Neuronal stem cell (in vitro differentiated cells): ENCODE data around the gene SRP9.
A peak's percentile ranks its signal among the peaks of the same experiment; 100 is the strongest.
"Not testable (repeated sequence)": the region's sequence is repeated elsewhere in the genome, so short reads cannot be mapped to it uniquely, and the experiment has no call there.

Experiments
- DNase-seq: peaks from one replicate; pipeline ENCODE4 v3.0.0-alpha.2; 2013; ENCODE audit warnings: low spot score
- H2AFZ ChIP-seq: one replicate; pipeline ENCODE4 v1.6.1; 2013; ENCODE audit warnings: mild to moderate bottlenecking, low read length, inconsistent platforms
- H2AK5ac ChIP-seq: 2 replicates; pipeline ENCODE4 v1.6.1; 2013; ENCODE audit warnings: low read depth, mild to moderate bottlenecking, inconsistent platforms, low read length, moderate library complexity, mixed read lengths
- H2BK120ac ChIP-seq: 2 replicates; pipeline ENCODE4 v1.6.1; 2013; ENCODE audit warnings: low read depth, mild to moderate bottlenecking, inconsistent platforms, low read length, moderate library complexity, mixed read lengths
- H2BK12ac ChIP-seq: one replicate; pipeline ENCODE4 v1.6.1; 2013; ENCODE audit warnings: low read length, inconsistent platforms
- H2BK15ac ChIP-seq: 2 replicates; pipeline ENCODE4 v1.6.1; 2013; ENCODE audit warnings: mild to moderate bottlenecking, low read length, inconsistent platforms, mixed read lengths
- H2BK5ac ChIP-seq: one replicate; pipeline ENCODE4 v1.6.1; 2013; ENCODE audit warnings: inconsistent platforms, mild to moderate bottlenecking, low read length, moderate library complexity
- H3K14ac ChIP-seq: one replicate; pipeline ENCODE4 v1.6.1; 2013; ENCODE audit warnings: low read length, inconsistent platforms
- H3K18ac ChIP-seq: 2 replicates; pipeline ENCODE4 v1.6.1; 2013; ENCODE audit warnings: low read length, inconsistent platforms
- H3K23ac ChIP-seq: 2 replicates; pipeline ENCODE4 v1.6.1; 2013; ENCODE audit warnings: low read depth, mild to moderate bottlenecking, mixed read lengths, low read length, inconsistent platforms; ENCODE audit not compliant: poor library complexity
- H3K27ac ChIP-seq: replicated peaks from 3 replicates; pipeline ENCODE4 v1.5.1; 2013; ENCODE audit warnings: low read length, inconsistent platforms
- H3K27me3 ChIP-seq, 3 experiments: 2 replicates each; pipeline ENCODE4 v1.6.1; 2013; ENCODE audit warnings: low read length in 3 of 3, mild to moderate bottlenecking in 2 of 3, inconsistent platforms in 1 of 3, low read depth in 1 of 3, mixed read lengths in 1 of 3, moderate library complexity in 1 of 3; ENCODE audit not compliant: control insufficient read depth in 3 of 3, insufficient read depth in 3 of 3
- H3K36me3 ChIP-seq, 2 donors: replicated peaks in 1 of 2; 2 replicates each; pipeline ENCODE4 v1.6.1; 2013; ENCODE audit warnings: low read length in 2 of 2; ENCODE audit not compliant: control insufficient read depth in 2 of 2, insufficient read depth in 2 of 2
- H3K4ac ChIP-seq: 2 replicates; pipeline ENCODE4 v1.6.1; 2013; ENCODE audit warnings: inconsistent platforms, mild to moderate bottlenecking, low read length, moderate library complexity
- H3K4me1 ChIP-seq, 2 donors: 1 replicate in 1 of 2; 2 replicates in 1 of 2; pipeline ENCODE4 v1.6.1; 2013; ENCODE audit warnings: low read length in 2 of 2, low read depth in 1 of 2; ENCODE audit not compliant: control insufficient read depth in 2 of 2, insufficient read depth in 1 of 2
- H3K4me2 ChIP-seq: one replicate; pipeline ENCODE4 v1.6.1; 2013; ENCODE audit warnings: mild to moderate bottlenecking, low read length, inconsistent platforms; ENCODE audit not compliant: insufficient read depth, poor library complexity, severe bottlenecking
- H3K4me3 ChIP-seq, 2 donors: 2 replicates each; pipeline ENCODE4 v1.5.1; 2013; ENCODE audit warnings: low read length in 2 of 2, mild to moderate bottlenecking in 2 of 2, inconsistent platforms in 1 of 2, moderate library complexity in 1 of 2
- H3K79me1 ChIP-seq: one replicate; pipeline ENCODE4 v1.6.1; 2013; ENCODE audit warnings: low read depth, mild to moderate bottlenecking, inconsistent platforms, low read length, moderate library complexity
- H3K9ac ChIP-seq: one replicate; pipeline ENCODE4 v1.6.1; 2013; ENCODE audit warnings: mild to moderate bottlenecking, low read depth, low read length, inconsistent platforms; ENCODE audit not compliant: poor library complexity
- H3K9me3 ChIP-seq, 2 donors: replicated peaks in 1 of 2; 2 replicates each; pipeline versions ENCODE3 to v1.6.1; 2013; ENCODE audit warnings: low read length in 2 of 2, mild to moderate bottlenecking in 2 of 2, inconsistent platforms in 1 of 2, low read depth in 1 of 2, mixed read lengths in 1 of 2, moderate library complexity in 1 of 2; ENCODE audit not compliant: control insufficient read depth in 2 of 2, insufficient read depth in 1 of 2
- H4K8ac ChIP-seq: one replicate; pipeline ENCODE4 v1.6.1; 2013; ENCODE audit warnings: low read depth, mild to moderate bottlenecking, inconsistent platforms, low read length, moderate library complexity
- H4K91ac ChIP-seq: one replicate; pipeline ENCODE4 v1.6.1; 2013; ENCODE audit warnings: low read length, low read depth, mild to moderate bottlenecking, inconsistent platforms; ENCODE audit not compliant: poor library complexity
- WGBS, 2 donors: extraction: QIAGEN DNeasy Blood & Tissue Kit; methylation state at CpG; one replicate each; pipeline ENCODE4 v1.1.7; 2013; ENCODE audit warnings: missing lambda C conversion rate in 2 of 2, mixed read lengths in 1 of 2; ENCODE audit not compliant: insufficient read length in 2 of 2, insufficient replicate concordance in 1 of 2; ENCODE audit errors: extremely low coverage in 2 of 2; 5-methylcytosine and 5-hydroxymethylcytosine counted together

Gene SRP9

GRCh38 chr1:225777058-225777582 is 506 bp upstream of the SRP9 start:
- H3K27ac ChIP-seq, result no peak overlapping the region
- H4K91ac ChIP-seq, result no peak overlapping the region
- no peak overlapping the region for H2BK120ac ChIP-seq
- peak overlapping the region; percentile 90 for H2AFZ ChIP-seq
- H3K23ac ChIP-seq, result no peak overlapping the region
- H4K8ac ChIP-seq, result no peak overlapping the region
- peaks cover 0 to 12% of the 10 kb centered on the region in 2 donors for H3K9me3 ChIP-seq
- no peak overlapping the region for H2BK12ac ChIP-seq
- H3K4me2 ChIP-seq, result peak overlapping the region; percentile 35
- no peaks in the 10 kb centered on the region for H3K27me3 ChIP-seq
- peak overlapping the region; percentile 53 to 98 for H3K4me3 ChIP-seq
- H3K9ac ChIP-seq, result no peak overlapping the region
- H3K36me3 ChIP-seq, result peaks cover 0 to 34% of the 10 kb centered on the region in 2 donors
- H3K4ac ChIP-seq, result no peak overlapping the region
- peaks cover 4 to 24% of the 10 kb centered on the region in 2 donors for H3K4me1 ChIP-seq
- H3K18ac ChIP-seq, result no peak overlapping the region
- H2AK5ac ChIP-seq, result no peak overlapping the region
- no CpG with 5 or more reads among the region's 18 CpGs for WGBS, 2 donors
- H2BK5ac ChIP-seq, result no peak overlapping the region
- no peaks in the 10 kb centered on the region for H3K79me1 ChIP-seq
- no peak for DNase-seq
- H2BK15ac ChIP-seq, result no peak overlapping the region
- H3K14ac ChIP-seq, result no peak overlapping the region

GRCh38 chr1:225778337-225778669 is 677 bp downstream of the SRP9 start:
- Histone ChIP-seq H3K9ac (no peak overlapping the region), H2BK120ac (no peak overlapping the region), H3K36me3 (peaks cover 2 to 46% of the 10 kb centered on the region in 2 donors), H4K8ac (no peak overlapping the region), H3K4me3 (peak overlapping the region; percentile 79 to 98), H4K91ac (no peak overlapping the region), H2AFZ (peak overlapping the region; percentile 89), H3K14ac (no peak overlapping the region), H3K4ac (no peak overlapping the region), H3K79me1 (peaks cover 2% of the 10 kb centered on the region), H2BK5ac (no peak overlapping the region), H3K23ac (no peak overlapping the region), H3K4me2 (peak overlapping the region; percentile 32), H2BK12ac (no peak overlapping the region), H3K9me3 (peaks cover 0 to 15% of the 10 kb centered on the region in 2 donors), H3K27me3 (no peaks in the 10 kb centered on the region), H3K18ac (no peak overlapping the region), H3K4me1 (peaks cover 2 to 21% of the 10 kb centered on the region in 2 donors), H2BK15ac (no peak overlapping the region), H3K27ac (no peak overlapping the region), H2AK5ac (no peak overlapping the region)
- no peak for DNase-seq
- no CpG with 5 or more reads among the region's 3 CpGs for WGBS, 2 donors

GRCh38 chr1:225779165-225779564 is 1.5 kb downstream of the SRP9 start:
- H3K36me3 ChIP-seq, result peaks cover 4 to 54% of the 10 kb centered on the region in 2 donors
- not testable (repeated sequence) for H3K9ac ChIP-seq, H2BK5ac ChIP-seq, H3K4ac ChIP-seq, H2BK120ac ChIP-seq, H3K27me3 ChIP-seq, H3K23ac ChIP-seq, H2BK15ac ChIP-seq, H3K27ac ChIP-seq, H3K14ac ChIP-seq, H2AK5ac ChIP-seq, H4K8ac ChIP-seq, H3K18ac ChIP-seq, H2AFZ ChIP-seq, DNase-seq, H2BK12ac ChIP-seq, H3K79me1 ChIP-seq, H4K91ac ChIP-seq
- peaks cover 0 to 19% of the 10 kb centered on the region in 2 donors for H3K9me3 ChIP-seq
- peak overlapping the region; percentile 51 for H3K4me2 ChIP-seq
- peaks cover 2 to 19% of the 10 kb centered on the region in 2 donors for H3K4me1 ChIP-seq
- peak overlapping the region in 1 of 2 donors; percentile 98 for H3K4me3 ChIP-seq
- WGBS, 2 donors, result no CpG with 5 or more reads among the region's 13 CpGs

- no peak overlapping the region for H3K23ac ChIP-seq
- H3K4me2 ChIP-seq, result no peak overlapping the region
- no peak overlapping the region for H2AFZ ChIP-seq
- H4K8ac ChIP-seq, result no peak overlapping the region
- no peak overlapping the region for H3K27ac ChIP-seq
- no peak overlapping the region for H2BK15ac ChIP-seq
- no peak overlapping the region for H3K4ac ChIP-seq
- H3K9me3 ChIP-seq, result peaks cover 0 to 22% of the 10 kb centered on the region in 2 donors
- DNase-seq, result no peak
- no peak overlapping the region for H3K14ac ChIP-seq
- H3K4me1 ChIP-seq, result peaks cover 2 to 12% of the 10 kb centered on the region in 2 donors
- no peak overlapping the region for H3K18ac ChIP-seq
- no peak overlapping the region for H2BK5ac ChIP-seq
- no peak overlapping the region for H2AK5ac ChIP-seq
- WGBS, 2 donors, result no CpG with 5 or more reads among the region's 5 CpGs
- H2BK12ac ChIP-seq, result no peak overlapping the region
- H3K36me3 ChIP-seq, result peaks cover 6 to 62% of the 10 kb centered on the region in 2 donors
- H3K4me3 ChIP-seq, result no peak overlapping the region
- H3K27me3 ChIP-seq, result no peaks in the 10 kb centered on the region
- H4K91ac ChIP-seq, result no peak overlapping the region
- H2BK120ac ChIP-seq, result no peak overlapping the region
- H3K79me1 ChIP-seq, result peaks cover 4% of the 10 kb centered on the region
- H3K9ac ChIP-seq, result no peak overlapping the region
Measured at GRCh38 chr1:225780134-225780533, 2.5 kb downstream of the SRP9 start.
